GM19438 (cell line): Measurements from ENCODE around the gene FARS2.

Experiments
- ATAC-seq: cut with Tn5 transposase; IDR thresholded peaks from one replicate; pipeline ENCODE4 v1.9.1; 2021; ENCODE audit warnings: low read depth; ENCODE audit not compliant: unreplicated experiment

FARS2 gene

DNA sequence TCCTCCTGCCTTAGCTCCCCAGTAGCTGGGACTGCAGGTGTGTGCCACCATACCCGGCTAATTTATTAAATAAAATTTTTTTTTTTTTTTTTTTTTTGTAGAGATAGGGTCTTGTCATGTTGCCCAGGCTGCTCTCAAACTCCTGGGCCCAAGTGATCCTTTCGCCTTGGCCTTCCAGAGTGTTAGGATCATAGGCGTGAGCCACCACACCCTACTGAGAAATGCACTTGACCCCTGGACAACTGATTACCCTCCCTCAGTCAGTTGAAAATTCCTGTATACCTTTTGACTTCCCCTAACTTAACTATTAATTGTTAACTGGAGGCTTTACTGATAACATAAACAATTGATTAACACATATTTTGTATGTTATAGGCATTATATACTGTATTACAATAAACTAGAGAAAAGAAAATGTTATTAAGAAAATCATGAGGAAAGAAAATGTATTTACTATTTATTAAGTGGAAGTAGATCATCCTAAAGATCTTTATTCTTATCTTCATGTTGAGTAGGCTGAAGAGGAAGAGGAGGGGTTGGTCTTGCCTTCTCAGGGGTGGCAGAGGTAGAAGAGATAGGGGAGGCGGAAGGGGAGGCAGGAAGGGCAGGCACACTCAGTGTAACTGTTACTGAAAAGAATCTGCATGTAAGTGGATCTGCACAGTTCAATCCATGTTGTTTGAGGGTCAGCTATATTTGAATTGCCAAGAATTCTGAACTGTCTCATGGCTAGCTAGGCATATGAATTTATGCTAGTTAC lies 104.3 kb downstream of the FARS2 start:
- no peak for ATAC-seq

DNA sequence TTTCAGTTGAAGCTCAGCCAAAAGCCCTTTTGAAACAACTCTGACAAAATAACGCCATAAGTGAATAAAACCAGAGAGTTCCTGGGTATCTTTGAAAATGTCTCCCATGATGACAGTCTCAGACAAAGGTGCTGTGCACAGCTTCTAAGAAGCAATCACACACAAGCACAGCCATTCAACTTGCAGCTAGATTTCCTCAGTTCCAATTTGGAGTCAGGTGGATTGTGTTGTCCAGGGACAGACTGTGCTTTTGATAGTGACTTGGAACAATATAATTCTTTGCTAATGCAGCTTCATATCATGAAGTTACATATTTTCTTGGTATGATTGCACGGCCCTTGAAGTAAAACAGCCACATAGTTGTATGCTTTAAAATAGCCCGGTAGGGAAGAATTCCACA lies 105.6 kb downstream of the FARS2 start:
- no peak for ATAC-seq

DNA sequence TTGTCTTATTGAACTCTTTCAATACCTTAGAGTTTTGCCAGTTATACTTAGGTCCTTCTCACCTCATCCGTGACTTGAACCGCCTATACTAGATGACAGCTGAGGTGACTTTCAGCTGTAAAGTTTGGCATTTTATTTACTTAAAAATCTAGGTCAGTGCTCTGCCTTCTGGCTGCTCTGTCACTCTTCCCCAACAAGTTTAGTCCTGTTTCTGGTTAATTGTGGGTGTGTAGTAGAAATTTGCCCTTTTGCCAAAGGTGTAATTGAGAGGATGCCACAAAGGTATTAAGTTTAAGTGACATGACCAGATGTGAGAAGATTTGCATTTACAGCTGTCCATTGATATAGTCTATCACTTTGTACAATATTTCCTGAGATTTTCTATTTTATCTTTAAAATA lies 106.2 kb downstream of the FARS2 start:
- no peak for ATAC-seq

DNA sequence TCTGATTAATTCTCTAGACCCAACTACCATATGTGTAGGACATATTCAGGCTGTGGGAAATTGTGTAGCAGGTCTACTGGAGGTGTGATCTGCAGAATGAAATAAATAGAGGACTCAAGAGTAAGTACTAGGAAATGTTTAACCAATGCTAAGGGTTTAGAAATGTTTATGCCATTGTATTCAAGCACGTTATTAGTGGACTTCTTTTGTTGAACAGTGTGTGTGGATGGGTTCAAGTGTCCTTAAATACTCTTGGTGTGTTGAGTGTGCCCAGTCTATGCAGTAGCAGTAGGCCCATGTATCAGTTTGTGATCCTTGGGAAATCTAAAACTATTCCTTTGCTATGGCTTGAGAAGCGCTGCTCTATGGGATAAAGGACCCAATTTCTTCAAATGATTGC lies 112.1 kb downstream of the FARS2 start:
- no peak for ATAC-seq

DNA sequence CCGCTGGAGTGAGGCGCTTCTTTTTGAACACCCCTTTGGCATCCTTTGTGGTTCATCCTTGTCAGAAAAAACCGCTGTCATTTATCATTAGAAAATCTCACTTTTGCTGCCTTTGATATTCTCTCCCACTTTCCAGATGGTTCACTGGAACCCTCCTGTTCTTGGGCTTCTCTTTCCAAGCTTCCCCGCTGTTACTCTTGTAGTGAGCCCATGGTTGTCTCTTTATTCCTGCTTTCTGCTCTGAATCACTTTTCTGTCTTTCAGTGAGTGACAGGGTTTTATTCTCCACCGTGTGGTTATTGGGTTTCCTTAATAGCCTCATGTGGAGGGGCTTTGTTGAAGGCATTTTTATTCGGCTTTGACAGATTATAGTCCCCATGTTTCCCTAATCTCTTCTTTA lies 117.0 kb downstream of the FARS2 start:
- ATAC-seq = no peak

DNA sequence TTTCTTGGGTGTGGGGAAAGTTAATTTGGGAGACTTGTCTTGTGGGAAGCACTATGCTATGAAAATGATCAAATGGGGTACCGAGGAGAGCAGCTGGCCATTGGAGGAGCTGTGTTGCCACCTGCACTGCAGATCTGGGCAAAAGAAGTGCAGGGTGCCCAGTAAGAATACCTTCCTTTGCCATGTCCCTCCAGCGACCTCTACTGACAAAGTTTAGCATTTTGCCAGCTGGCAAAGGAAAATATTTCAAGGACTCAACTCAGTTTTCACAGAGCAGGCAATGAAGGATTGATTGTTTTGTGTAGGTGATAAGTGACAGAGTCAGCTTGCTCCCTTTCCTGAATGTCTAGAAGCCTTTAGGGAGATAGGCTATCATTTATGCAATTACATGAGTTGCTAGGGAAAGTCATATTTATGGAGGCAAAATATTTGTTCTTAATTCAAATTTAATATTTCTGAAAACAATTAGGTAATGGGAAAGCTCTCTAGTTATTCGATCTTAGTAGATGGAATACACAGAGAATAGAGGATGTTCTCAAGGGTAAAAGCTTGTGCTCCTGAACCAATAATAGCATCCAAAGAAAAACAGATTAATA lies 118.4 kb downstream of the FARS2 start:
- no peak for ATAC-seq

DNA sequence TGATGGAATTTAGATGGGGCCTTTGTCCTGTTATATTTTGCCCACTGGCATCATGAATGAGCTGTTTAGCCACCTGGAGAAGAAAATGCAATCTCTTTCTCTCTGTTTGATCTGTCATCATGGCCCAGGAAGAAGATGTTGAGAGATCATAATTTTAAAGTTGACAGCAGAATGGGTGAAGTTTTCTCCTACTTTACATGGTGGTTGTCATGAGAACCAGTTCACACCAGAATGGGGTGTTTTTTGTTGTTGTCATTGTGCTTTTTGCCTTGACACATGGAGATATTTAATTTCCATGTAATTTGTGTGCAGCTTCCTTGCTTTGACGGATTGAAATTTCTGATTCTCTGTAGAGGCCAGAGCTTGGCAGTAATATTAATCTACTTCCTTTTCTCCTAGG lies 122.5 kb downstream of the FARS2 start:
- no peak for ATAC-seq

DNA sequence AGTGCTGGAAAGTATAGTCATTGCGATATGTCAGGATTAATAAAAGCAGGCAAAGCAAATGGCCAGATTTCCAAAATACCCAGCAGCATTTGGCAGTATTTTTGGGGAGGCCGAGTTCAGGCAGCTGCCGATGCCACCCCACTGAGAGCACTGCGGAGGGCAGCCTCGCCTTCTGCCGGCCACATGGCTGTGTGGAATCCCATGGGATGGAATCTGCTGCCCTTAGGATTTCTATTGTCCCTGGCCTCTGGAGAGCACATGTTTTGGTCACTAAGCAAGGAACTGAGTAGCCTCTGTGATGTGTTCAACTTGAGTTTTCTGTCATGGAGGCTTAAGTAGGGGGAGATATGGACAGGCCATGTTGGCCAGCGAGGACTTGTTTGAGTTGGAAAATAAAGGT lies 123.0 kb downstream of the FARS2 start:
- no peak for ATAC-seq

DNA sequence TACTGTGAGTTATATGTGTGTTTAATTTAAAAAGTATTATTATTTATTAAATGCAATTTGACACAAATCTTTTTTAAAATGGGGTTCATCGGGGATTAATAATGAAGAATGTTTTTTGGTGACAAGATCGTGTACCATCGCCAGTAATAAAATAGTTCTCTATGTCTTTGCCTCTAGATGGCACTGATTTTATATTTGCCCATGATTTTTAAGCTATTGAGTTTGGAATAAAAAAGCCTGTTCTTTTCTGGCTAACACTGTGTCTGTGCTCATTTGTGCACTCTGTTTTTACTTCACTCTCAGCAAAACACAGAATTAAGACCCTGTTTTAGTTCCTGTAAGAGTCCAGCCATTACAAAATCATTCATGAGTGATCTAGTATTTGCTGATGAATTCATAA lies 127.0 kb downstream of the FARS2 start:
- no peak for ATAC-seq

DNA sequence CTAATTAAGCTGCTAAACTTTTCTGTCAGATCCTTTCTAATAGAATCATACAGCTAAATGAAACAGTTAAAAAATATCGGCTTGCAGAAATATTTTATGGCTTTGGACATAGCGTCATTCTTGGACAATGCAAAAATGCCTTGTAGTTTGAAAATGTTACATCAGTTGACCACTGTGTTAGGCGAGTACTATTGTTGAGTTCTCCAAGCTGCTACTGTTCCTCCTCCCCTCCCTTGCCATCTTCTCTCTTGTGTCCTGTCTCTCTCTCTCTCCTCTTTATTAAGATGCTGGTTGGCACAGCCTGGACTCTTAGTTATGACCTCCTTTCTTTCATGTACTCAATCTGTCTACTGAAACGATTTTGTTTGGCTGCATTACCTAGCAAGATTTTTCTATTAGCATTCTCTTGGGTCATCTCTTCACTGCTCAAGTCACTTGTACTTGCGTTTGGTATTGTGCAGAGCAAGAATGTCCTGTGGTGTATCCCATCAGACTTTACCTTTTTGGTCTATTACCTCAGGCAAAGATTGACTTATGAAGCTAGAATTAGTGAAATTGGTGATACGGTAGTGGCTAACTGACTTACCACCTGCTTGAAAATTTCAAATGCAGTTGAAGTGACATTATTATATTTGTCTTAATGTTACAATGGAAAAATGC lies 127.9 kb downstream of the FARS2 start:
- ATAC-seq = no peak

DNA sequence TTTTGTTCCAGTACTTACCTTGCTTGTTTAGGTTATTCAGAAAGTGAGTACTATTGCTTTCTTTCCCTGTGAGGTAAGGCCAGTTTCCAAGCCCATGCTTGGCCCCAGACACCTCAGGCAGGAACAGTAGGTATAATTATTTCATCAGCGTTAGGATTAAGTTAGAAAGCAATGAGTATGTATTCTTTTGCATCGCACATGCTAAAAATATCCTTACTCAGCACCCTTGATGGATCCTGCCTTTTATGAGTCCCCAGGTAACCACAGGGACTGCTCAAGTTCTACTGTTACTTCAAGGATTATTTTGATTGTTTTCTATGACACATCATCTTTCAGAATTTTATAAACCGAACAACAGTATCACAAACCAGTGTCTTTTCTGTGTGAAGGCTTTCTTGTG lies 128.9 kb downstream of the FARS2 start:
- no peak for ATAC-seq

DNA sequence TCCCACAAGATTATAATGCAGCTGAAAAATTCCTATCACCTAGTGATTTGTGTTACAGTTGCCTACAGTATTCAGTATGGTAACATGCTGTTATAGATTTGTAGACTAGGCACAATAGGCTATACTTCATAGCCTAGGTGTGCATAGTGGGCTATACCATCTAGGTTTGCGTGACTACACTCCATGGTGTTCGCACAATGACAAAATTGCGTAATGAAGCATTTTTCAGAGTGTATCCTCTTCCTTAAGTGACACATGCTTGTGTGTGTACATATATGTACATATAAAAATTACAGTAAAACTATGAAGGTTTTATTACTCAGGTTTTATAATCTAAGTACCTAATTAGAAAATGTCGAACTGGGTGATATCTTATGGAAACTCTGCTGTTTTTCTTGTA lies 133.0 kb downstream of the FARS2 start:
- no peak for ATAC-seq

DNA sequence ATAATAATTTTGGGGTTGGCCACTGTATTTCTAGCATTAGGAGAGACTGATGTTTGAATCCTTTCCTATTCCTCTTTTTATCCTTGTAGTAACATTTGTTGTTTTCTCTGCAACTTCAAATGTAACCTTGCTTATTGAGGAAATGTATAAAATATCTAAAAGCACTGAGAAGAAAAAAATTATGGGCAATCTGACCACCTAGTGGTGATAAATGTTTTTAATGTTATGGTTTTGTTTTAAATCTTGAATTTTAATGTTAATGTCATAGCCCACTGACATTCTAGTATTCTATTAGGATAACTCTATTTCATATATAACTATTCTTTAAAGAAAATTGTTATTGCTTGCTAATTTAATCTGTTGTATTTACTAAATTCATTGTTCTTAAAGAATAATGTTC lies 134.4 kb downstream of the FARS2 start:
- ATAC-seq = no peak

DNA sequence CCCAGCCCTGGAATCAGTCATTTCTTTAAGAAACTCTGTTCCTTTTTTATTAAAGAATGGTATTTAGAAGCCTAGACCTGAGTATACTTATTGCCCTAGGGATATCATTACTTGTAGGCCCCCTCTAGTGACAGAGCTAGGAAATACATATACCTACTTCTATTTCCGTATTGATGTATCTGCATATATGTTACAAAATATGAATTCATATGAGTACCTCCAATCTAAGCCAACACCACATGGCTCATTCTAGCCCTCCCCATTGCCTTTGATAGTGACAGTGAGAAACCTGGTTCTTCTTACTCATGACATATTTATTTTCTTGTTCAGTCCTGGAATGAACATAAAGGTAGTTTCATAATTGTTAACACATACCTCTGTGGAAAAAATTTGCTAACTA lies 137.2 kb downstream of the FARS2 start:
- ATAC-seq = no peak

DNA sequence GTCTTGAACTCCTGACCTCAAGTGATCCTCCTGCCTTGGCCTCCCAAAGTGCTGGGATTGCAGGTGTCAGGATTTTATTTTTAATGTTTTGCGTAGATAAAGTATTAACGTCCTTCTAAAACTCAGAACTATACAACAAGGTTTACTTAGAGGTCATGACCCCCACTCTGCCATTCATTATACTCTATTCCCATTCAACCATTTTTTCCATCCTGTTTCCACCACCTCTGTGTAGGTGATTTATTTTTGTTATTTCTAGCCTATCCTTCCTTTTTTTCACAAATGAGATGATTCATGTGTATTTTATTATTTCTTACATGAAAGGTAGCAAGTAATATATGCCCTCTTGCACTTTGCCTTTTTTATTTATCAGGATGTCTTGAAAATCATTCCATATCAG lies 138.1 kb downstream of the FARS2 start:
- ATAC-seq = no peak

DNA sequence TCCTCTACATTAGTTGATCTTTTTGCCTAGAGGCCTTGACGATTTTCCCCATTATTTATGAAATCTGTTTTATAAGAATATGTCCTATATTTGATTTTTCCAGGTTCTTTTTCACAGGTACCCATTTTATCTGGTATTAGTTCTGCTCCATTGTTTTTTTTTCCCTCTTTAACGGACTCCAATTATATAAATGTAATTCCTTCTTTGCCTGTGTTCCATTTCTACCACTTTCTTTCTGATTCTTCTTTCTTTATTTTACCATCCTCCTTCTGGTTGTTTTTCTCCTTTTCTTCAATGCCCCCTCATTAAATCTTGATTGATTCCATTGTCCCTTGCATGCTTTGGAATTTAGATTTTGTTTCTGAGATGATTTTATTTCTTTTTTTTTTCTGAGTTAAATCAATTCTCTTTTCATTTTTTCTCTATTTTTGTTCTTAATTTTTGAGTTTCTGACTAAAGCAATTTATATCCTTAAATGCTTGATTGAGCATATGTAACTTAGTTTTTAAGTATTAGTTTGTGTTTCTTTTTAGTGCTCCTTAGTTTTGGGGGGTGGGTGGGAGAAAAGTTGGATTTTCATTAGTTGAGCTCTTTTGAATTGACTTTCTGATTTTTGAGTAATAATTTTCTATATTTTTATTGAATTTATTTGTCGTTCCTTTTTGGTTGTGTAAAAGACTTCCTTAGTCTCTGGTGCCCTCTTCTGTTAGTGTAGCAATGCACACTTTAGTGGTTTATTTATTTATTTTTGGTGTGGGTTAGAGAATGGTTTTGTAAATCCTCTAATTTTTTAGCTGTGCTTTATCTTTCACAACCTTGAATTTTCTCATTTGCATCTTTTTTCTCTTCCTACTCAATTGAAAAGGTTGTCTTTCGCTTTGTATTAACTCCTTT lies 140.8 kb downstream of the FARS2 start:
- no peak for ATAC-seq

DNA sequence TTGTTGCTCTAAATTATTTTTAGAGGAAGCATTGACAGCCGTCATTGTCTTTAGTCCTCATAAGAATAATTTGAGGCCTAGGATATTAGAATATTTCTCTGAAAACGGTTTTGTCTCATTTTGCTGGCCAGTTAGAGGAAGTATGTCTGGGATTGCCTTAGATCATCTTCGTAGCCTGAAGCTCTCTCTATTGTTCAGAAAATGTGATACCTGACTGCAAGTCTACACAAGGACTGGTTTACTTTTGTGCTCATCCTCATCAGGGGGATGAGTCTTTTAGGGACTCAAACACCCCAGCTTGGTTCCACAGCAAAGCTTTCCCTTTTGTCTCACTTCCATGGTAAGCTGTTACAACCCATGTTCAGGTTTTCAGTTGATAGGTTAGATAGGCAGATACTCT lies 141.8 kb downstream of the FARS2 start:
- no peak for ATAC-seq

DNA sequence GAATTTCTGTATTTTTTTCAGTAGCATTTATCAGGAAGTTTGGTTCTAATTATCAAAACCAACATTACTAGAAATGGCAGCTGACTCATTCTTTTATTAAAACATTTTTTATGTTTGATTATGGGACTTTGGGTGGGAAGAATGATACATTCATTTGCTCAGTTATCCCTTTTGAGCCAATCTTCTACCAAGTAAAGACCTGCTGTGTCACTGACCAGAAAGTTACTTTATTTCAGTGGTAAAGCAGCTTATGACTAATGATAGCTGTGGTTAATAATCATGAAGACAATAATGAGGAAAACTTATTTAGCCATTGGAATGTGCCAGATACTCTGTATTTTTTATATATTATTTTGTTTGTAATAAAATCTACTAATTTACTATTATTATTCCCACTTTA lies 142.3 kb downstream of the FARS2 start:
- no peak for ATAC-seq

DNA sequence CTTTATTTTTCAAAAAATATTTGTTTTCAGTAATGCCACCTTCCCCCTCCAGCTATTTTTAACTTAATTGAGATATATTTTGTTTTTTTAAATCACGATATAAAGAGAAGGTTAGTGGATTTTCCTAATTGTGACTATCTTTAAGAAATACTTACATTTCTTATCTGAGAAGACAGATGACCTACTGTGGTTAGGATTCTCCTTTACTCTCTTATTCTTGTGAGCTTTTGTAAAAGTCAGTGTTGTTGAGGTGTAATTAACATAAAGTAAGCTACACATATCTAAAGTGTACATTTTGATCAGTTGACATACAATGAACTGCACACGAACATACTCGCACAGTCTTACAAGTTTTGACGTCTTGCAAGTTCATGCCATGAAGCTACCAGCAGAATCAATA lies 144.7 kb downstream of the FARS2 start:
- ATAC-seq = no peak

DNA sequence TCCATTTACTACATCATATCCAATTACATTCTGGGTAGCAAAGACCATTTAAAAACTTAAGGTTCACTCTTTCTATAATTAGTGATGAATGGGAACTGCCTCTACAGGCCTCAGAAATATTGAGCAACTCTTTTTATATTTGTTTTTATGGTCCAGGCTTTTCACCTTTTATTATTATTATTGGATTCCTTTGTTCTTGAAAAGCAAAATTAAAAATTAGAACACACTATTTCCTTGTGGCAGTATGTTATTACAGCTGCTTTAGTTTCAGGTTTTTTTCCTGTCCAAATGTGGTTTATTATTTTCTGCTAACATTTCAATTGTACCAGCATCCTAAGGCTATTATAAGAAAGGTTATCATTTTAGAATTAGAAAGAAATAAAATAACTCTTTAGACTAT lies 150.1 kb downstream of the FARS2 start:
- no peak for ATAC-seq

DNA sequence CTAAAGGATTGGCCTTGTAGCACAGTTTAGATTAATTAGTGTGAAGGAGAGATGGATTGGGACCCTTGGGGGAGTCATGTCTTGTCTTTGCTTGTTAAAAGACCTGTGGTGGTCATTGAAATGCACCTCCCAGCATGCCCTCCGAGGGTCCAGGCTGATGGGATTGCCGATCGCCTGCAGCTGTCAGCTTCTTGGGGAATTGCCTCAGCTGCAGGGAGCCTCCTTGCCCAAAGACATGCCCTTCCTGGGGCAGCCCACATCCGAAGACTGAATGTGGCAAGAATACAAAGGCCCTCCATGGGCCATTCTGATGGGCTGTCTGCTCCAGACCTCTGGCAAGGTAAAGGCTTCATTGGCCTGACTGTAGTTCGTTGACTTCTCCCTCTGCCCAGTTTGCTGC lies 150.7 kb downstream of the FARS2 start:
- ATAC-seq = no peak
